Left renal pelvis (tissue), 4 donors: Measurements from ENCODE around the gene ACVR1B. TPM values are rescaled to one million over a fixed set of nuclear protein-coding genes. Genes with fewer than 3 reads are reported as not detected.

Experiments
- DNase-seq, 4 donors: peaks; one replicate each; pipeline ENCODE4 v3.0.0-alpha.2; 2013; ENCODE audit warnings: low read depth in 4 of 4, low spot score in 3 of 4
- polyA plus RNA-seq, 4 donors: library from polyadenylated mRNA; unstranded; fragments of 120-200 nt; gene quantifications; one replicate each; pipeline ENCODE4 v1.2.1, GENCODE V29; 2013; ENCODE audit not compliant: insufficient read length in 4 of 4

Gene ACVR1B
- polyA plus RNA-seq, 4 donors = 22.5 to 61.6 (median 55.0) TPM

DNA sequence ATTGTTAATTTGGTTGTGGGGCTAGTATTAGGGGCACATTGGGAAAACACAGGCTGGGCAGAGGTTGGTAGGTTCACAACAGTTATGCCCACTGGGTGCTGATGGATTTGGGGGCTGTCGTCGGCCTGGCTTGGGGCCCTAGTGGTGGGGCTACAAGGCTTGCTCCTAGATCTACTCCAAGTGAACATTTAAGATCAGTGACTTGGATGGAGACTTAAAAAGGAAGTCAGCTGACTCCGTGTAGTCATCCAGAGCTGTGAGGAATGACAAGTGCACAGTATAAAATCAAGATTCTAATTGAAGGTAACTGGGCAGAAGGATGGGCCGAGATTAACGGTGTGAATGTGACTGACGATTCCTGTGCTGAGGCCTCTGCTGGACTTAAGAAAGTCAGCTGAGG lies 86.9 kb downstream of the ACVR1B start:
- no peak for DNase-seq

DNA sequence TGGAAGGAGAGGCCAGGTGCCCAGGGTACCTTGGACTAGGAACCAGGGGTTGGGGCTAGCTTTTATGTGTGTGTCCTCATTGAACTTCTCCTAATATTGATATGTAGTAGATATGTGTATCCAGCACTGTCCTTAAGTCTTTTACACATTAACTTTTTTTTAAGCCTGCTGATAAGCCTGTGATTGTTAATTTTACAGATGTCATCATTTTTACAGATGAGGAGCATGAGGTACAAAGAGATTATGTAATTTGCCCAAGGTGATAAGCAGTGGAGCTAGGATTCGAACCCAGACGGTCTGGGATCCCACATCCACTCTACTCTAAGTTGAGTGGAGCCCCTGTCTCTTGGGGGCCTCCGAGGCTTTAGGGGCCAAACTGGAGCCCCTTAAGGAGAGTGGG lies 89.5 kb downstream of the ACVR1B start:
- DNase-seq = no peak

DNA sequence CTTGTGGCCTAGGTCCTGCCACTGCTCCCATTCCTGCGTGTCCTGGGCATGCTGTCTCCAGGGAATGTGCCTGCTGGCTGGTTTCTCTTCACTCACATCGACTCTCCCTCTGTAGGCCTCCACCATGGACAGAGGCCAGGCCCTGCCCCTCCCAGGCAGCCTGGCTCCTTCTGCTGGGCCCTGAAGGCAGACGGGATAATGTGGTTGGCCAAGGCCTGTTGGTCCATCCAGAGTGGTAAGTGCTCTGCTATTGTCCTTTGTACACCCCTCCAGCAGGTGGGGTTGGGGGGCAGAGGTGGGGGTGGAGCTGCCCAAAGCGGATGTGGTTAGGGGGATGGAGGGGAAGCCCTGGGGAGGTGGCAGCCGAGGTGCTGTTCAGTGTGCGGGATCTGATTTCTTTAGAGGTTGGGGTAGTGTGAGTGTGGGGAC lies 90.2 kb downstream of the ACVR1B start:
- no peak for DNase-seq

DNA sequence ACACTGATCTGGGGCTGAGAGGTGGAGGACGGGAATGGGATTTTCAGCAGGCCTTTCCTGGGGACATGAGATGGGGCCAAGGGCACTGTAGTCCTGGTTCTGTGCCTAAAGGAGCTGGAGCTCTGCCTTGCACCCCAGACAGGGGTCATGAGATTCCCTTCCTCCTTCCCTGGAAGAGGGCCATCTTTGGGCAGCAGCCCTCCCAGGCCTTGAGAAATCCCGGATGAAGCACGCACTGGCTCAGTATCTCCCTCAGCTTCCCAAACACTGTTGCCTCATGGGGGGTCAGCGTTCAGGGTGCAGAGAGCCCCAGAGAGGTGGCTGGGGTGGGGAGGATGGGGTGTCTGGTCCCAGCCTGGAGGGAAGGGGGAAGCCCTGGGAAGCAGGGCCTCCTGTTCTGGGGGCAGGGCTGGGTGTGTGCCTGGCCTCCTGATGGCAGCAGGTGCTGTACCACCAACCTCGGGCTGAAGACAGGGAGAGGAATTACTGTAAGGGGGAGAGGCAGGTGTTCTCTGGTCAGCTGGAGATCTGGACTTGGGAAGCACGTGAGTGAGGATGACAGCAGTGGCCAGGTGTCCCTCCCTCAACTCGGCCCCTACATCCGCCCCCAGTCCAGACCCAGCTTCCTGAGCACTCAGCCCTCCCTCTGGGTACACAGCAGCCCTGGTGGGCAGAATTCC lies 91.3 kb downstream of the ACVR1B start:
- no peak for DNase-seq

DNA sequence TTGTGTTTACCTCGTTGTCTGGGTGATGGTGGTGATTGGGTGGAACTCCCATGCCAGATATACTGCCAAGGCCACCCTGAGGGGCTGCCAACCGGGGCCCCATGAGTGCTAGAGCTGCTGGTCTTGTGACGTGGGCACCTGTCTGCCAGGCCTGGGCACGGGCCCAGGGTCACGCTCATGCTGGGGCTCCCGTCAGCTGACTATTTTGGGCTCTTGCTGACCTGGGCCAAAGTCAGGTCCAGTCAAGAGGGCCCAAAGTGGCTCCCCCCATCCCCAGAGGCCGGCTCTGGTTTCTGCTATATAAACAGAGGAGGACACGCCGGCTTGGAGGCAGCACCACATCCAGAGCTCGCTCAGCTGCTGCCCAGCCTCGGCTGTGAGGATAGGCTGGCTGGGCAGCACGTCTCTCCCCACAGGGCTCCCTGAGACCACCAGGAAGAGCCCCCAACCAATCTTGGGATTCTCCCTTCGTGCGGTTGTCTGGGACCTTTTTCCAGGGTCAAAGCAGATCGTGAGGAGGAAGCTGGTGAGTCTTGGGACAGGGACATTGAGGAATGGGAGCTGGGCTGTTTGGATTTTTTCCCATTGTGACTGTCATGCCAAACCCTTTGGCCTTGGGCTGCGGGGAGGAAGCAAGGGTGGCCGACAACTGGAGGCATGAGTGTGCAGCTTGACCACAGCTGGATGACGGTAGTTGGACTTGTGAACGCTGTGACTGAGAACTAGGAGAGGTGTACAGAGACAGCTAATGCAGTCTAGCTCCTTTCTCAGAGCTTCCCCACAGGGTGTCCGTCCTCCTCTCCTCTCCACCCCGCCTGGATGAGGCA lies 92.1 kb downstream of the ACVR1B start:
- no peak for DNase-seq

DNA sequence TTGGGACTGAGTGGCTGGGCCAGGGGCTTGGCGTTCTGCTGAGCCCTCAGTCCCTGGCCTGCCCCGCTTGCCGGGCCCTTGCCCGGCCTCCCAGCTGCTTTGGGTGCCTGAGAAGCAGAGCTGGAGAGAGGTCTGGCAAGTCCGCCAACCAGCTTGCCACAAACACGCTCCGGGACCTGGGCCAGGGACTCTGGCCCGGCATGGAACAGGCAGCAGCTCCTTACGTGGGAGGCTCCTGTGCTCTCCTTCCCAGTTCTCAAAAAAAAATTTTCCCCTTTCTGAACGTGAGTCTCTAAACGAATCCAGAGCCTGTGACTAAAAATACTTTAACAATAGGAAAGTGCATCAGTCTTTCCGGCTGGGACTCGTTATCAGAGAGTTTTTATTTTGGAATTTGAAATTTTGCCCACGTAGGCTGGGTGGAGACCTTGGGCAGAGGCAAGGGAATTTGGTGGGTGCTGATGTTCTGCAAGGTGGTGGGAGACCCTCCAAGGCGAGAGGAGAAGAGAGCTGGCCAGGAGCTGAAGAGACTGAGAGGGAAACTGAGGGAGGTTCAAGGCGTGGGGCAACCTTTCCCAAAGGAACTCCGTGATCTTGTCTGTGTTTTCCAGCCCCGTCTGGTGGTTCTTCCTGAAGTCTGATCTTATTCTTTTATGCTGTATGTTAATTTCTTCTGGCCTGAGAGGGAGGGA lies 92.9 kb downstream of the ACVR1B start:
- DNase-seq = no peak

DNA sequence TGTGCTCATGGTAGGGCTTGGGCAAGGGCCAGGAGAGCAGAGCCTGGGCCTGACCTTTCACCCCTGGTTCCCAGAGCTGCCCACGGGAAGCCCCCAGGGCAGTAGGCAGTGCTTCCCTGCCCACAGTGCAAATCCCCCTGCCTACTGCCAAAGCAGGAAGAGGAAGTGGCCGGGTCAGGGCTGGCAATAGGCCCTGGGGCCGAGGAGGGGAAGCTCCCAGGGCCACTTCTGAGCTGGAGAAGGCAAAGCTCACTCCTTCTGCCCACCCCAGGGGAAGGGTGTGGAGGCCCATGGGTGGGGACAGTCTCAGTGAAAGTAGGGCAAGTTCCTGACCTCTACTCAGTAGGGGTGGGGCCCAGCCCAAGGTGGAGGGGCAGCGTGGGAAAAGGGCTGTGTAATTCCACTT lies 94.3 kb downstream of the ACVR1B start:
- no peak for DNase-seq

Other genes starting within 250 kb of the ACVR1B start
- gene FIGNL2, start 103.0 kb upstream of the ACVR1B start, polyA plus RNA-seq = 1 to 10 TPM; 2.8 to 5.5 (median 3.9) TPM
- gene ANKRD33, start 63.6 kb upstream of the ACVR1B start, polyA plus RNA-seq = under 1 TPM in 3 of 4 donors, not detected in 1; 0.22 to 0.53 (median 0.36) TPM
- 10 to 100 TPM; 21.4 to 35.4 (median 30.6) TPM for gene ACVRL1, start 44.2 kb upstream of the ACVR1B start, polyA plus RNA-seq
- gene TAMALIN, start 55.2 kb downstream of the ACVR1B start, polyA plus RNA-seq = 10 to 100 TPM; 15.7 to 20.4 (median 18.1) TPM
- gene NR4A1, start 99.7 kb downstream of the ACVR1B start, polyA plus RNA-seq = 100 to 1,000 TPM in 1 of 4 donors, 10 to 100 TPM in 2, 1 to 10 TPM in 1; 9.1 to 410 (median 18.3) TPM
- 10 to 100 TPM; 21.7 to 28.3 (median 25.6) TPM for gene ATG101, start 118.3 kb downstream of the ACVR1B start, polyA plus RNA-seq
- gene SMIM41, start 128.0 kb downstream of the ACVR1B start, polyA plus RNA-seq = under 1 TPM in 2 of 4 donors, not detected in 2; 0.29 to 0.34 TPM
- gene KRT80, start 240.3 kb downstream of the ACVR1B start, polyA plus RNA-seq = 1 to 10 TPM in 2 of 4 donors, under 1 TPM in 2; 0.11 to 1.5 (median 0.97) TPM